Activated CD4-positive, alpha-beta T cell treated with anti-CD3 and anti-CD28 coated beads for 1 hour (primary cell): ENCODE results near the gene COL18A1.

ENCODE experiments used
- DNase-seq: peaks from one replicate; pipeline ENCODE4 v3.0.0-alpha.2; 2020

Gene COL18A1

DNA sequence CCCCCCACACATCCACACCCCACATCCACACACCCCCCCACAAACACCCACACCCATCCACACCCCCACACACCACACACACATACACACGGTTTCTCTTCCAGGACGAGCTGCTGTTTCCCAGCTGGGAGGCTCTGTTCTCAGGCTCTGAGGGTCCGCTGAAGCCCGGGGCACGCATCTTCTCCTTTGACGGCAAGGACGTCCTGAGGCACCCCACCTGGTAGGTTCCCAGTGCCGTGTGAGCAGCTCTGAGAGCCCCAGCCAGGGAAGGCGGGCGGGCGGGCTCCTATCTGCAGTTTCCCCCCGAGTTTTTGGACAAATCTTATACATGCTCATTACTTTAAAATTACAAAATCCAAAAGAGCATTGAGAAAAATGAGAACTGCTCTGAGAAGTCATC lies 106.0 kb downstream of the COL18A1 start:
- DNase-seq, result no peak

DNA sequence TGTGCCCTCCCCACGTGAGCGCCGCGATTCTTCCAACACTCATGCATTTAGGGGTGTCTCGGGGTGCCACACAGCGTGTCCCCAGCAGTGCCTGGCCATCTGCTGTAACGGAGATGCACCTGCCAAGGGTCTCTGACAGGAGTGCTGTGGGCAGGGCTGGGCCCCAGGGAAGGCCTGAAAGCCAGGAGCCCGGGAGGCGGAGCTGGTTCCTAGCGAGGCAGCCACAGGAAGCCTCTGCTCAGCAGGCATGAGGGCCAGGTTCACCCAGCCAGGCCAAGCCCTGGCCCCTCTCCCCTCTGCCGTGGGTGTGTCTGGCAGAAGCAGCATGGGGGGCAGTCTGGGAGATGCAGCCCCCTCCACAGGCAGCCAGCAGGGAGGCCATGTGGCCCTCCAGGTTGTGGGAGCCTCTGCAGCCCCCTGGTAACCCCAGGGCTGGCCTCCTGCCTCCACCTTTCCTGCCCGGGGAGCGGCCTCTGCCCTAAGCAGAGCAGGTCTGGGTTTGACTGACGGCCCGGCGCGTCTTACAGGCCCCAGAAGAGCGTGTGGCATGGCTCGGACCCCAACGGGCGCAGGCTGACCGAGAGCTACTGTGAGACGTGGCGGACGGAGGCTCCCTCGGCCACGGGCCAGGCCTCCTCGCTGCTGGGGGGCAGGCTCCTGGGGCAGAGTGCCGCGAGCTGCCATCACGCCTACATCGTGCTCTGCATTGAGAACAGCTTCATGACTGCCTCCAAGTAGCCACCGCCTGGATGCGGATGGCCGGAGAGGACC lies 106.9 kb downstream of the COL18A1 start:
- no peak for DNase-seq

- DNase-seq, result no peak
Observed at GRCh38 chr21:45512626-45513002, 107.6 kb downstream of the COL18A1 start.

DNA sequence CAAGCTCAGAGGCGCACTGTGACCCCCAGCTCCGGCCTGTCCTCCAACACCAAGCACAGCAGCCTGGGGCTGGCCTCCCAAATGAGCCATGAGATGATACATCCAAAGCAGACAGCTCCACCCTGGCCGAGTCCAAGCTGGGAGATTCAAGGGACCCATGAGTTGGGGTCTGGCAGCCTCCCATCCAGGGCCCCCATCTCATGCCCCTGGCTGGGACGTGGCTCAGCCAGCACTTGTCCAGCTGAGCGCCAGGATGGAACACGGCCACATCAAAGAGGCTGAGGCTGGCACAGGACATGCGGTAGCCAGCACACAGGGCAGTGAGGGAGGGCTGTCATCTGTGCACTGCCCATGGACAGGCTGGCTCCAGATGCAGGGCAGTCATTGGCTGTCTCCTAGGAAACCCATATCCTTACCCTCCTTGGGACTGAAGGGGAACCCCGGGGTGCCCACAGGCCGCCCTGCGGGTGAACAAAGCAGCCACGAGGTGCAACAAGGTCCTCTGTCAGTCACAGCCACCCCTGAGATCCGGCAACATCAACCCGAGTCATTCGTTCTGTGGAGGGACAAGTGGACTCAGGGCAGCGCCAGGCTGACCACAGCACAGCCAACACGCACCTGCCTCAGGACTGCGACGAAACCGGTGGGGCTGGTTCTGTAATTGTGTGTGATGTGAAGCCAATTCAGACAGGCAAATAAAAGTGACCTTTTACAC lies 108.2 kb downstream of the COL18A1 start:
- DNase-seq, result no peak

DNA sequence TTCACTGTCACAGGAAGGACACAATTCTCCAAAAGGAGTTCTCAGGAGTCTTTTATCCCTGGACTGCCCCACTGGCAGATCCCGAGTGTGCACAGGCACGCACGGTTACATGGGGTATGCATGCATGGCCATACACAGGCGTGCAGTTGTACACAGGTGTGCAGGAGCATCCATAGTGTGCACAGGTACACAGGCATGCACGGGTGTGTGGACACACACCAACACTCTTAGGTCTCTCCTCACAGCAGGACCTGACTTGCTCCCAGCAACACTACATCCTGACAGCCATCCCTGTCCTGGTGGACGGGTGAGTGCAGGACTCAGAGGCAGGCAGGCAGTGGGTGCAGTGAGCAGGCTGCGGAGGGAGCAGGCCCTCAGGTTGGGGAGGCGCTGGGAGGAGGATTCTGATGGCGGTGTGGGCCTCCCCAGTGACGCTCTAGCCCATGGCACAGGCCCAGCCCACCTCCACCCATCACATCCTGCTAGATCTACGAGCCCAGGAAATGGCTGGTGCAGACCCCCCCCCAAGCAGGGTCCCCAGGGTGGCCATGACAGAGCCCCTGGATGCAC lies 108.9 kb downstream of the COL18A1 start:
- DNase-seq, result no peak

DNA sequence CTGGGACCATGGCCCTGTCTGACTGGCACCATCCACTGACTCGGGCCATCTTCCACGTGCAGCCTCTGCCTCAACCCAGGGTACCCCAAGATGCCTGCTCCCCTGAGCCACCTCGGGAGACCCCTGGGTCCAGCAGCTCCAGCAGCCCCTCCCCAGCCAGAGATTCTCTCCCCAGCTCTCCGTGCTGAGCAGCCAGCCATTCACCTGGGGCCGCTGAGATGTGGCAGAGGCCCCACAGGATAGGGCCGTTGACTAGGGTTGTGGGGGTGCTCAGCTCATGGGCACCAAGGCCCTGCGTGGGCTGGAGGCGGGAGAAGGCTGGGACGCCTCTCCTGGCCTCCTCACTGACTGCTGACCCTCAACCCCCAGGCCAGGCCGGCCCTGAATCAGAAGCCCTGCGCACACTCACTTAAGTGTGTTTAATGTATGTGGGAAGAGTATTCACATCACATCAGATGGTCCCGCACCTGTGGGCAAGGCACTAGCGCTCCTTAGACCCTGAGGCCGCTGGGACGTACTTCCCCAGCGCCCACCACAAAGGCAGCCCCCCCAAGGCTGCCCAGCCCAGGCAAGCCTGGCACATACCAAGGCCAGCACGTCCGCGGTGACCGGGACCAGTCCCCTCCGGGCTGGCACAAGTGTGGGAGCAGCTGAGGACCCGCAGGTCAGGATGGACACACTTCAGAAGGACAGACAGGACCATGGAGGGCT lies 109.5 kb downstream of the COL18A1 start:
- no peak for DNase-seq

GRCh38 chr21:45515241-45516061 lies 110.5 kb downstream of the COL18A1 start:
- DNase-seq, result no peak

DNA sequence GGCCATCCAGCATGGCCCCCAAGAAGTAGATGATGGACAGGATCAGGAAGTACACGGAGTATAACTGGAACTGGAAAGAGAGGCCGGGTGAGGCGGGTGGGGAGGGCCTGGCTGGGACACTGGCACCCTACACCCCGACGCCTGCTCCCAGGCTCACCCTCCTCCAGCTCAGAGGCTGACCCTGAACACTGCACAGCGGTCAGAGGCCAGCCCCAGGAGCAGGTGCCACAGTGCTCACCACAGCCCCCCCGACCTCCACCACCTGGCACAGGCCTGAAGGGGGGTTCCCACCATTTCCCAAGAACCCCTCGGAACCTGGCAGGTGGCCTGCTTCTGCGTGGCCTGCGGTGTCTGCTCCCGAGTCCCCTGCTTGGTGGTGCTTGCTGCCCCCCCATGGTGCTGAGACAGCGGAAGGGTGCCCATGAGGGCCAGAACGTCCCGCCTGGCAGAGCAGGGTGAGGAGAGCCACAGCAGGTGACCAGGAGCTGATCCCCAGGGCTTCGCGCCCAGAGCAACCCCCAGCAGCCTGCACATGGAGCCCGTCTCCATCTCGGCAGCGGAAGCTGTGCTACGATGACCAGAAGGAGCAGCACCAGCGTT lies 111.2 kb downstream of the COL18A1 start:
- DNase-seq, result no peak

- no peak for DNase-seq
Observed at GRCh38 chr21:45516671-45517151, 111.7 kb downstream of the COL18A1 start.

DNA sequence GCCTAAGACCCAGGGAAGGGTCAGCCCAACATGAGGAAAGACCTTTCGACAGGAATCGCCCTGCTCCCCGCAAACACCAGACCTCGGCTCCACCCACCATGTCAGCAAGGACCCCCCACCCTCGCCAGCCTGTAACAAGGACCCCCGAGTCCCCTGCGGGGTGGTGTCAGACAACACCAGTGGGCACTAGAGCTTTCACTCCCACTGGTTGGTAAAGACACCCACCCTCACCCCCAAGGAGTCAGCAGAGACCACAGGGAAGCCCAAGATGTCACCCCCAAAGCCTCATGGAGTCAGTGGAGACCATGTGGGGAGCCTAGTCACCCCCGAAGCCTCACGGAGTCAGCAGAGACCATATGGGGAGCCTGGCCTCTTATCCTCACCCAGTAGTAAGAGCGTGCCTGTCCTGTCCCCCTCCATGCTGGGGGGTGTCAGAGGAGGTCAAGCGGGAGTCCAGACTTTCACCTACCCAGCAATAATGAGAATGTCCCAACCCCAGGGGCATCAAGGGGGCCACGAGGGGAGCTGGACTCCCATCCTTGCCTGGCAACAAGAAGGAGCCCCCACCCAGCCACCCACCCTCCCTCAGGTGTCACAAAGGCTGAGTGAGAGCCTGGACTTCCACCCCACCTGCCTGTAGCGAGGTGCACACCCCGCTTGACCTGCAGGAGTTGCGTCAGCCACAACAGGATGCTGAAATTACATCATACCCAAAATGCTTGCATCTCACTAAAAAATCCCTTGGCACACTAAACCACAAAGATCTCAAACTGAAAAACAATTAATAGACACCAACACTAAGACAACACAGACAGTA lies 112.5 kb downstream of the COL18A1 start:
- no peak for DNase-seq

DNA sequence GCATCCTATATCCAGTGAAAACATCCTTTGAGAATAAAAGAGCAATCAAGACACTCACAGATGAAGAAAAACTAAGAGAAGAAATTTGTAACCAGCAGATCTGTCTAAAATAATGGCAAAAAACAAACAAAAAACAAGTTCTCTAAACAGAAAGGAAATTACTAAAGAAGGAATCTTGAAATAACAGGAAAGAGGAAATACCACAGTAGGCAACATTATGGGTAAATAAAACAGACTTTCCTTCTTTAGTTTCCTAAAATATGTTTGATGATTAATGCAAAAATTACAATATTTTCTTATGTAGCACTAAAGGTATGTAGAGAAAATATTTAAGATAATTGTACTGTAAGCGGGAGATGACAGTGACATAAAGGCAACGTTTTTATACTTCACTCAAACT lies 113.8 kb downstream of the COL18A1 start:
- DNase-seq, result no peak

- DNase-seq, result no peak
Observed at GRCh38 chr21:45519182-45519581, 114.2 kb downstream of the COL18A1 start.

DNA sequence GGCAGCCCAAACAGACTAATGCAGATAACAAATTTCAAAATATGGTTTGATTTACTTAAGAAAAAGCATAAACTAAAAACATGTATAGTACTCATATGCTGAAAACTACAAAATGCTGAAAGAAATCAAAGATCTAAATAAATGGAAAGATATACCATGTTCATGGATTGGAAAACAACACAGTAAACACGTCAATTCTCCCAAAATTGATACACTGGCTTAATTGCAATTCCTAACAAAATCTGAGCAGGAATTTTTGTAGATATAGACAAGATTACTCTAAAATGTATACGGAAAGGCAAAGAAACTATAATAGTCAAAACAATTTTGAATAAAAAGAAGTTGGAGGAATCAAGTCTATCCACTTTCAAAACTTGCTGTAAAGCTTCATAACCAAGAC lies 116.3 kb downstream of the COL18A1 start:
- DNase-seq, result no peak

GRCh38 chr21:45522381-45522780 lies 117.4 kb downstream of the COL18A1 start:
- DNase-seq, result no peak

- DNase-seq, result no peak
Observed at GRCh38 chr21:45522986-45523385, 118.0 kb downstream of the COL18A1 start.

DNA sequence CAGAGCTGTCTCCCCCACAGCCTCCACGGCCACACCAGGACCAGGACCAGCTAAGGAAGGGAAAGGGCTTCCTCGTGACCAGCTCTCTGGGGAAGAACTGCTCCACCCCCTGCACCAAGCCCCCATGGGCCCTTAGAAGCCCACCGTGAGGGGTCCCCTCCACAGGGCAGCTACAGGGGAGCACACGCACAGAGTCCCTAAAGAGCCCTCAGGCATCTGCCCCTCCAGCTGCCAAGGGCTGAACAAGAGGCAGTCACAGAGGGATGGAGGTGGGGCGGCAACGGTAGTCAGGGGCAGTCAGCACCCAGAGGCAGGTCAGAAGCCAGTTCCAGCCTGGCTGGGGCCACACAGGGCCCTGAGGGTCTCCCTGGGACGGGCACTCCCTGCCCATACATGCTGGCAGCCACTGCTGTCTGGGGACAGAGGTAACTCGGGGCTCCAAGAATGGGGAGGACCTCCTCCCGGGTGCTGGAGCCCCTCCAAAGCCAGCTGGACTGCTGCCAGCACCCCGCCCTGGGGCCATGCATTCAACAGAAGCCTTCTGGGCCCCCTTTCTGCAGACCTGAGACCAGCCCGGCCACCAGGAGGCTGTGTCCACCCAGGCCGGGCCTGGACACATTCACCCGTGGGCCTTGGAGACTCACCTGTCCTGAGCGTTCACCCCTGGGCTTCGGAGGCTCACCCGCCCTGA lies 118.6 kb downstream of the COL18A1 start:
- DNase-seq, result no peak

DNA sequence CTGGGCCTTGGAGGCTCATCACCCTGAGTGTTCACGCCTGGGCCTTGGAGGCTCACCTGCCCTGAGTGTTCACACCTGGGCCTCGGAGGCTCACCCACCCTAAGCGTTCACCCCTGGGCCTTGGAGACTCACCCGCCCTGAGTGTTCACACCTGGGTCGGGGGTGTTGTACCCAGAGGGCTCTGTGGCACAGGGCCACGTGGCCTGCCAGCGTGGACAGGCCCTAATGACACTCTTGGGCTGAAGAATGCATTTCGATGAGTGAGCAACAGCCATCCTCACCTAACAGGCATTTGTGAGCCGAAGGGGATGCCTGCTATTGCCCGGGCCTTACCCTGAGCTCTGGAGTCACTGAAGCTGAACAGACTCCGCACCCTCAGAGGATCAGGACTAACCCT lies 119.8 kb downstream of the COL18A1 start:
- DNase-seq, result no peak

GRCh38 chr21:45525153-45525909 lies 120.4 kb downstream of the COL18A1 start:
- DNase-seq, result no peak

GRCh38 chr21:45525910-45526306 lies 120.9 kb downstream of the COL18A1 start:
- no peak for DNase-seq
